Hepatocyte (in vitro differentiated cells): ENCODE measurements around the gene FGF9. TPM values are rescaled to one million over a fixed set of nuclear protein-coding genes. Genes with fewer than 3 reads are reported as not detected.

Source experiments
- DNase-seq: peaks from one replicate; pipeline ENCODE4 v3.0.0-alpha.2; 2016; ENCODE audit warnings: low spot score
- H2AFZ ChIP-seq: fragments of 200-600 bp; sonication (generic); 2 replicates; pipeline ENCODE4 v1.6.0; 2016; ENCODE audit warnings: antibody characterized with exemption, mild to moderate bottlenecking
- H3K27ac ChIP-seq: fragments of 200-600 bp; sonication (generic); 2 replicates; pipeline ENCODE4 v1.5.1; 2016; ENCODE audit warnings: mild to moderate bottlenecking
- H3K27me3 ChIP-seq: fragments of 200-600 bp; sonication (generic); 2 replicates; pipeline ENCODE4 v1.6.1; 2016
- H3K36me3 ChIP-seq: fragments of 200-600 bp; sonication (generic); replicated peaks from 2 replicates; pipeline ENCODE4 v1.5.1; 2016; ENCODE audit warnings: low read depth; ENCODE audit not compliant: insufficient read depth
- H3K4me1 ChIP-seq: fragments of 200-600 bp; sonication (generic); 2 replicates; pipeline ENCODE4 v1.5.1; 2016; ENCODE audit warnings: mild to moderate bottlenecking, moderate library complexity; ENCODE audit not compliant: insufficient read depth
- H3K4me2 ChIP-seq: fragments of 200-600 bp; sonication (generic); 2 replicates; pipeline ENCODE4 v1.6.0; 2016
- H3K4me3 ChIP-seq: fragments of 200-600 bp; sonication (generic); 2 replicates; pipeline ENCODE4 v1.5.1; 2016; ENCODE audit warnings: mild to moderate bottlenecking
- H3K79me2 ChIP-seq: fragments of 200-600 bp; sonication (generic); 2 replicates; pipeline ENCODE4 v1.6.0; 2017; ENCODE audit warnings: mild to moderate bottlenecking
- H3K9me2 ChIP-seq: fragments of 200-600 bp; sonication (generic); replicated peaks from 2 replicates; pipeline ENCODE4 v1.6.0; 2017; ENCODE audit warnings: mild to moderate bottlenecking; ENCODE audit not compliant: insufficient read depth
- H3K9me3 ChIP-seq: fragments of 200-600 bp; sonication (generic); 2 replicates; pipeline ENCODE4 v1.5.1; 2016; ENCODE audit warnings: low read depth, mild to moderate bottlenecking
- H4K20me1 ChIP-seq: fragments of 200-600 bp; sonication (generic); 2 replicates; pipeline ENCODE4 v1.6.0; 2016; ENCODE audit warnings: mild to moderate bottlenecking; ENCODE audit not compliant: insufficient read depth, poor library complexity, severe bottlenecking
- EZH2 ChIP-seq: fragments of 200-600 bp; sonication (generic); IDR thresholded peaks from 2 replicates; pipeline ENCODE4 v1.6.1; 2016; ENCODE audit warnings: antibody characterized with exemption, mild to moderate bottlenecking, borderline replicate concordance
- EZH2phosphoT487 ChIP-seq: fragments of 200-600 bp; sonication (generic); IDR thresholded peaks from one replicate; pipeline ENCODE4 v1.6.1; 2018; ENCODE audit warnings: antibody characterized with exemption, mild to moderate bottlenecking, low read depth, moderate library complexity; ENCODE audit not compliant: unreplicated experiment, severe bottlenecking
- whole genome bisulfite sequencing: methylation state at CpG from one replicate; pipeline ENCODE4 v1.1.6; 2016; ENCODE audit warnings: low lambda C conversion rate; ENCODE audit errors: missing lambda C conversion rate; 5-methylcytosine and 5-hydroxymethylcytosine counted together
- polyA plus RNA-seq: library from polyadenylated mRNA; unstranded; fragments of >200 nt; fragmentation: Nextera tagmentation; extraction: Ambion mirVana; gene quantifications from 2 replicates; pipeline ENCODE4 v1.2.1, GENCODE V29; 2016
- total RNA-seq: library from RNA; depleted of rRNA; stranded (reverse); fragments of >200 nt; gene quantifications from 2 replicates; pipeline ENCODE4 v1.2.3, GENCODE V29; 2014
- TF ChIP-seq, protein P1 (sequence below): fragments of 200-600 bp; sonication (generic); IDR thresholded peaks from 2 replicates; pipeline ENCODE4 v1.5.1; 2016; ENCODE audit warnings: antibody characterized with exemption, mild to moderate bottlenecking; ENCODE audit not compliant: poor library complexity

The FGF9 gene
- total and polyA plus RNA-seq, 2 experiments from 2014 or later: 1.6 to 2.0 TPM

- Histone ChIP-seq H3K4me3 (no peak overlapping the region), H3K9me3 (no peaks in the 10 kb centered on the region), H3K27me3 (no peaks in the 10 kb centered on the region), H3K36me3 (no peaks in the 10 kb centered on the region), H3K4me1 (peaks cover 17% of the 10 kb centered on the region), H3K27ac (peak overlapping the region; percentile 82), H2AFZ (no peak overlapping the region), H4K20me1 (no peaks in the 10 kb centered on the region), H3K9me2 (no peaks in the 10 kb centered on the region), H3K79me2 (no peaks in the 10 kb centered on the region), H3K4me2 (peak overlapping the region; percentile 41)
- peak; percentile 54 for DNase-seq
- 55% methylated on average over 3 of the region's 3 CpGs for WGBS
- TF ChIP-seq EZH2phosphoT487 (no peak), EZH2 (no peak)
- TF ChIP-seq, protein P1, sequence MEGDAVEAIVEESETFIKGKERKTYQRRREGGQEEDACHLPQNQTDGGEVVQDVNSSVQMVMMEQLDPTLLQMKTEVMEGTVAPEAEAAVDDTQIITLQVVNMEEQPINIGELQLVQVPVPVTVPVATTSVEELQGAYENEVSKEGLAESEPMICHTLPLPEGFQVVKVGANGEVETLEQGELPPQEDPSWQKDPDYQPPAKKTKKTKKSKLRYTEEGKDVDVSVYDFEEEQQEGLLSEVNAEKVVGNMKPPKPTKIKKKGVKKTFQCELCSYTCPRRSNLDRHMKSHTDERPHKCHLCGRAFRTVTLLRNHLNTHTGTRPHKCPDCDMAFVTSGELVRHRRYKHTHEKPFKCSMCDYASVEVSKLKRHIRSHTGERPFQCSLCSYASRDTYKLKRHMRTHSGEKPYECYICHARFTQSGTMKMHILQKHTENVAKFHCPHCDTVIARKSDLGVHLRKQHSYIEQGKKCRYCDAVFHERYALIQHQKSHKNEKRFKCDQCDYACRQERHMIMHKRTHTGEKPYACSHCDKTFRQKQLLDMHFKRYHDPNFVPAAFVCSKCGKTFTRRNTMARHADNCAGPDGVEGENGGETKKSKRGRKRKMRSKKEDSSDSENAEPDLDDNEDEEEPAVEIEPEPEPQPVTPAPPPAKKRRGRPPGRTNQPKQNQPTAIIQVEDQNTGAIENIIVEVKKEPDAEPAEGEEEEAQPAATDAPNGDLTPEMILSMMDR: no peak
Measured at GRCh38 chr13:21636656-21637055, 34.2 kb upstream of the FGF9 start.

GRCh38 chr13:21637296-21637695 lies 33.6 kb upstream of the FGF9 start:
- Histone ChIP-seq H3K4me3 (no peak overlapping the region), H3K4me1 (peaks cover 17% of the 10 kb centered on the region)
- WGBS: 89% methylated on average over 13 of the region's 13 CpGs

DNA sequence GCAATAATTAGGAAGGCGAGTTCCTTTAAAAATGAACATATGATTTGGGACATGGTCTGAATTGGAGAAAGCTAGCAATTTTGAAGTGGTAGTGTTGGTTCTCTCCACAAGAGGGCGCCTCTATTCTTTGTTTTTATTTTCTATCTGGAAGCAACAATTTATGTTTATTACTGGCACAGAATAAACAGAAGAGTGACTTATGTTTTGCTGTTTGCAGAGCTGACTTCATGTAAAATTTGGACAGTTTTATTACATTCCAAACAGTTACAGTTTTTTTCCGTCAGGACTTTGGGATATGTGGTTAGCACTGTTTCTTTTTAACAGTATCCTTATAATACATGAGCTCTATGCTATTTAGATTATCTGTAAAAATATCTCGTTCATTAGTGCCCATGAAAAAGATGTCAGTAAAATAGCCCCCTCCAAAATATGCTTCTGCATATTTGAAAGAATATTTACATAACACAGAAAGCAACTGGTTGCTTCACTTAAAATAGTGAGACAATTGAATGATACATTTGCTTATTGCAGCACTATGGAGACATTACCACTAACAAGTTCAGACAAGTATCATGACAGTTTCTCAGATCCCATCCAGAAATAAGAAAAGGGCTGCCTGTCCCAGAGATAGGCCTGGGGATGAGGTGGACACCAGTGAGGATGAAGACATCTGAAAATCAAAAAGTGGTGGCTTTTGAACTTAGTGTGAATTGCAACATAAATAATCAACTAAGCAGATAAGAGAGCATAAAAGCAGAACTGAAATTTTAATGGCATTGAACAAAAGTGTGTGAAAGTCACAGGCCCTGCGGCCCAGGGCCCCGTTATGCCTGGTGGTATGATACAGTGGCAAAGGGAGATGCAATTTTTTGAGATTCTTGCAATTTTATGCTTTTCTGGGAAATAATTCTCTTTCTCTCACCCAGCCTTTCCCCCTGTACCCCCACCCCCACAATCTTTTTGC lies 32.3 kb upstream of the FGF9 start:
- Histone ChIP-seq H3K36me3 (no peaks in the 10 kb centered on the region), H3K9me2 (no peaks in the 10 kb centered on the region), H3K27ac (no peak overlapping the region), H3K4me1 (peaks cover 17% of the 10 kb centered on the region), H4K20me1 (no peaks in the 10 kb centered on the region), H3K4me3 (no peak overlapping the region), H3K27me3 (no peaks in the 10 kb centered on the region), H3K79me2 (no peaks in the 10 kb centered on the region), H3K4me2 (no peak overlapping the region), H2AFZ (no peak overlapping the region), H3K9me3 (no peaks in the 10 kb centered on the region)
- peak; percentile 56 for DNase-seq
- TF ChIP-seq, protein P1: peak; percentile 81
- TF ChIP-seq EZH2phosphoT487 (no peak), EZH2 (no peak)
- WGBS: 42% methylated on average over 6 of the region's 6 CpGs

More at GRCh38 chr13:21637296-21637695, 33.6 kb upstream of the FGF9 start:
- Histone ChIP-seq H4K20me1 (no peaks in the 10 kb centered on the region), H3K36me3 (no peaks in the 10 kb centered on the region), H3K4me2 (no peak overlapping the region), H3K27ac (peak overlapping the region; percentile 82), H3K27me3 (no peaks in the 10 kb centered on the region), H3K79me2 (no peaks in the 10 kb centered on the region), H2AFZ (no peak overlapping the region), H3K9me3 (no peaks in the 10 kb centered on the region), H3K9me2 (no peaks in the 10 kb centered on the region)
- DNase-seq: peak; percentile 43
- TF ChIP-seq, protein P1: no peak
- TF ChIP-seq EZH2 (no peak), EZH2phosphoT487 (no peak)
